Measurements from ENCODE around the gene MAP3K7. TPM values are rescaled to one million over a fixed set of nuclear protein-coding genes. Genes with fewer than 3 reads are reported as not detected.
A peak's percentile ranks its signal among the peaks of the same experiment; 100 is the strongest.

Gene MAP3K7
- total RNA-seq, 1 experiment from 2014 or later, result 31.9 TPM

DNA sequence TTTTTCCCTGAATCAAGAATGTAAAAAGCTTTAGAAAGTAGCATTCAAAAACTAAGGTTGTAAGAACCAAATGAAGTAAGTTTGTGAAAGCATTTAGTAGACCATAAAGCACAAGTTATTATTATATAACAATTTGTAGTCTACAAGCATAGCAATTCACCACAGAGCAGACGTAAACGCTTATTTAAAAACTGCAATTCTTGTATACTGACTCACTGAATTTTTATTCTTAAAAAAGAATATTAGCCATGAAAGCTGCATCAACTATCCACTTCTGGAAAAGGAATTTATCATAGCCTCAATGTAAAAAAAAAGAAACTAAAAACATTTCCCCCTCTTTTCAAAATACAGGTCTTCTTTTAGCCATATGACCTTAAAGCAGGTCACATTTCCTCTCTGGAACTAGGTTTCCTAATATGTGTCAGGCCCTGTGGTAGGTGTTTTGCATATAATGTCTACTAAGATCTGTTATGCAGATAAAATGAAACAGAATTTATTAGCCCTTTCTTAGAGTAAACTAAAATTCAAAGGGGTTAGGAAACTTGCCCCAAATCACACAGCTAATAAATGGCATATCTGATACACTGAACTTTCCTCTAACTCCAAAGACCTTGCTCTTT lies 2.1 kb downstream of the MAP3K7 start:
- H4K20me1 ChIP-seq (ENCODE audit: insufficient read depth), result peaks cover 51% of the 10 kb centered on the region
- CTCF ChIA-PET, result no interaction called here

DNA sequence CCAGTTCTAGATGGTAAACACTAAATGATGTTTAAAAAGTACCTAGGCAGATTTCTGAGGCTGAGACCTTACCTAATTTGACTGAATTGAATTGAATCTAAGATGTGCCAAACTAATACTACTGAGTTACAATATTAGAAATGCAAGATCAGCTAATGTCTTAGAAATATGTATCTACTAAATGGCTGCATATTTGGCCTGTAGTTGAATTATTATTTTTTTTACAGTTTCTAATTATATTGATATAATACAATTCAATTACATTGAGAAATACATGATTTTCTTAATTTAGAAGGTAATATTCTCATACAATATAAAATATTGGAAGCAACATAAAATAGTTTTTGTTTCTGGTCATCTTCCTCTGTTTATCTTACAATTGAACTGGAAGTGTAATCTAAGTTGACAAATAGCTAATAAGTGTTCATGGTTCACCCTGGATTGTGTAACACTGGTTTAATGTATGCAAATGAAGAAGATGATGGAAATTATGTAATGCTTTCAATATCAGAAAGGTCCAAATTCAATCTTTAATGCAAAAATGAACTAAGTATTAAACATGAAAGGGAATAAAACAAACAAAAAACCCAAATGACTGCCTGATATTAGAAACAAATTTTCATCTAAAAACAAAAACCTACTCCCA lies 2.9 kb downstream of the MAP3K7 start:
- H3K27me3 ChIP-seq (ENCODE audit: insufficient read depth, low read depth), result no peaks in the 10 kb centered on the region
- TF ChIP-seq, protein P1, sequence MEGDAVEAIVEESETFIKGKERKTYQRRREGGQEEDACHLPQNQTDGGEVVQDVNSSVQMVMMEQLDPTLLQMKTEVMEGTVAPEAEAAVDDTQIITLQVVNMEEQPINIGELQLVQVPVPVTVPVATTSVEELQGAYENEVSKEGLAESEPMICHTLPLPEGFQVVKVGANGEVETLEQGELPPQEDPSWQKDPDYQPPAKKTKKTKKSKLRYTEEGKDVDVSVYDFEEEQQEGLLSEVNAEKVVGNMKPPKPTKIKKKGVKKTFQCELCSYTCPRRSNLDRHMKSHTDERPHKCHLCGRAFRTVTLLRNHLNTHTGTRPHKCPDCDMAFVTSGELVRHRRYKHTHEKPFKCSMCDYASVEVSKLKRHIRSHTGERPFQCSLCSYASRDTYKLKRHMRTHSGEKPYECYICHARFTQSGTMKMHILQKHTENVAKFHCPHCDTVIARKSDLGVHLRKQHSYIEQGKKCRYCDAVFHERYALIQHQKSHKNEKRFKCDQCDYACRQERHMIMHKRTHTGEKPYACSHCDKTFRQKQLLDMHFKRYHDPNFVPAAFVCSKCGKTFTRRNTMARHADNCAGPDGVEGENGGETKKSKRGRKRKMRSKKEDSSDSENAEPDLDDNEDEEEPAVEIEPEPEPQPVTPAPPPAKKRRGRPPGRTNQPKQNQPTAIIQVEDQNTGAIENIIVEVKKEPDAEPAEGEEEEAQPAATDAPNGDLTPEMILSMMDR (conservative IDR thresholded peaks at IDR 0.05), result no peak
- TF ChIP-seq EZH2 (IDR thresholded peaks at IDR 0.05; ENCODE audit: low read depth), result no peak
- no peaks in the 10 kb centered on the region; the same call in 1 of the 2 replicates for H3F3A ChIP-seq (ENCODE audit: insufficient read depth, low read depth)
- CTCF ChIA-PET, result no interaction called here
- H3K4me3 ChIP-seq, result no peak overlapping the region; the same call in 1 of the 2 replicates
- no peaks in the 10 kb centered on the region for H3K36me3 ChIP-seq (ENCODE audit: low read depth)
- H3K9me3 ChIP-seq (ENCODE audit: insufficient read depth, low read depth), result no peaks in the 10 kb centered on the region
- POLR2A ChIA-PET (ENCODE audit: unreplicated experiment), result no interaction called here
- no TSS peak for BruUV-seq (replicated peaks)
- H3K27ac ChIP-seq, result no peak overlapping the region
- H2AFZ ChIP-seq, result no peak overlapping the region
- H4K20me1 ChIP-seq (ENCODE audit: insufficient read depth), result peaks cover 59% of the 10 kb centered on the region
- peaks cover 70% of the 10 kb centered on the region for H3K79me2 ChIP-seq (ENCODE audit: low read depth)
- peak overlapping the region; percentile 96 for H3K4me2 ChIP-seq
- H3K4me1 ChIP-seq (replicated peaks; ENCODE audit: insufficient read depth), result peaks cover 20% of the 10 kb centered on the region
- no peak for DNase-seq
- intact Hi-C loops (cut with micrococcal nuclease; ENCODE audit: unreplicated experiment), result no loop called here
- no peaks in the 10 kb centered on the region for H3K9me2 ChIP-seq (ENCODE audit: insufficient read depth)

More for the DNA sequence above, 2.1 kb downstream of the MAP3K7 start:
- intact Hi-C loops (cut with micrococcal nuclease; ENCODE audit: unreplicated experiment), result no loop called here
- H2AFZ ChIP-seq, result no peak overlapping the region
- no peaks in the 10 kb centered on the region for H3K36me3 ChIP-seq (ENCODE audit: low read depth)
- peaks cover 20% of the 10 kb centered on the region for H3K4me1 ChIP-seq (replicated peaks; ENCODE audit: insufficient read depth)
- no peak overlapping the region for H3K27ac ChIP-seq
- no peaks in the 10 kb centered on the region for H3K9me3 ChIP-seq (ENCODE audit: insufficient read depth, low read depth)
- no peaks in the 10 kb centered on the region for H3K27me3 ChIP-seq (ENCODE audit: insufficient read depth, low read depth)
- peak overlapping the region; percentile 96 for H3K4me2 ChIP-seq
- no TSS peak for BruUV-seq (replicated peaks)
- POLR2A ChIA-PET (ENCODE audit: unreplicated experiment), result no interaction called here
- H3K9me2 ChIP-seq (ENCODE audit: insufficient read depth), result no peaks in the 10 kb centered on the region
- DNase-seq, result no peak
- peaks cover 64% of the 10 kb centered on the region for H3K79me2 ChIP-seq (ENCODE audit: low read depth)
- no peak for TF ChIP-seq EZH2 (IDR thresholded peaks at IDR 0.05; ENCODE audit: low read depth)
- TF ChIP-seq, protein P1 (conservative IDR thresholded peaks at IDR 0.05), result no peak
- peak overlapping the region; percentile 79 for H3K4me3 ChIP-seq
- no peaks in the 10 kb centered on the region; the same call in 1 of the 2 replicates for H3F3A ChIP-seq (ENCODE audit: insufficient read depth, low read depth)

DNA sequence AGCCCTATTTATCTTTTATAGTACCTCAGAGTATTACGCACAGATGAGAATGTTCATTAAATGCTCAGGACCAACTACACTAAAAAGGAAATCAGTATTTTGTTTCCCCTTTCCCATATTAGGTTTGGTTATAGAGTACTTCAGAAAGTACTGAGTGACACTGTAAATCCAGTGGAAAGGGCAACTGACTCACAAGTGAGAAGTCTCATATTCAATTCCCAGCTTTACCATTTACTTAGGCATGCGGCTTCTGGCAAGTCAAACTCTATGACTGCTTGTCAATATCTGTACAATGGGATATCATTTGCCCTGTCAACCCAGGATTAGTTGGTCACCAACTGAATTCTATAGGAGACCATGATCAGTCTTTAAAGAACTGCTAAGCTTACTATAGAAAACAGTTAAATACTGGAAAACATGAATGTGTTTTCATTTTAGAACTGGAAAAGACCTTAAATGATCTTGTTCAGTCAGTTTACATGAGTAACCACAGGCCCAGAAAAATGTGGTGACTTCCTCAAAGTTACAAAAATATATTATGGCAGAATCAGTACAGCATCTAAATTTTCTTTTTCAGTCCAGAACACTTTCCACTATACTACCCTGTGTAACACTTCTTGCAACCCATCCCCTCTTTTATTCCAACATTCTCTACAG lies 3.6 kb downstream of the MAP3K7 start:
- H3F3A ChIP-seq (ENCODE audit: insufficient read depth, low read depth), result no peaks in the 10 kb centered on the region; the same call in 1 of the 2 replicates
- H3K4me3 ChIP-seq, result no peak overlapping the region
- H3K4me2 ChIP-seq, result no peak overlapping the region
- no peak for DNase-seq
- peaks cover 70% of the 10 kb centered on the region for H3K79me2 ChIP-seq (ENCODE audit: low read depth)
- ChIA-PET CTCF (no interaction called here), POLR2A (ENCODE audit: unreplicated experiment) (no interaction called here)
- H3K27me3 ChIP-seq (ENCODE audit: insufficient read depth, low read depth), result no peaks in the 10 kb centered on the region
- peaks cover 61% of the 10 kb centered on the region for H4K20me1 ChIP-seq (ENCODE audit: insufficient read depth)
- no peak overlapping the region for H3K27ac ChIP-seq
- H3K9me3 ChIP-seq (ENCODE audit: insufficient read depth, low read depth), result no peaks in the 10 kb centered on the region
- H3K9me2 ChIP-seq (ENCODE audit: insufficient read depth), result no peaks in the 10 kb centered on the region
- no peak overlapping the region for H2AFZ ChIP-seq
- no TSS peak for BruUV-seq (replicated peaks)
- no peak for TF ChIP-seq EZH2 (IDR thresholded peaks at IDR 0.05; ENCODE audit: low read depth)
- TF ChIP-seq, protein P1 (conservative IDR thresholded peaks at IDR 0.05), result no peak
- peaks cover 20% of the 10 kb centered on the region for H3K4me1 ChIP-seq (replicated peaks; ENCODE audit: insufficient read depth)
- intact Hi-C loops (cut with micrococcal nuclease; ENCODE audit: unreplicated experiment), result no loop called here
- no peaks in the 10 kb centered on the region for H3K36me3 ChIP-seq (ENCODE audit: low read depth)
